Endodermal cell (in vitro differentiated cells): Measurements from ENCODE around the gene TNIK. TPM values are rescaled to one million over a fixed set of nuclear protein-coding genes. Genes with fewer than 3 reads are reported as not detected.

ENCODE experiments used
- DNase-seq: peaks from one replicate; pipeline ENCODE4 v3.0.0-alpha.2; 2017
- H3K27ac ChIP-seq: 2 replicates; pipeline ENCODE4 v1.5.1; 2013; ENCODE audit warnings: mild to moderate bottlenecking, low read depth, low read length, moderate library complexity
- H3K27me3 ChIP-seq: 2 replicates; pipeline ENCODE4 v1.6.1; 2013; ENCODE audit warnings: mild to moderate bottlenecking, low read length, moderate library complexity; ENCODE audit not compliant: insufficient read depth, control insufficient read depth, poor library complexity, severe bottlenecking
- H3K36me3 ChIP-seq: 2 replicates; pipeline ENCODE4 v1.7.0; 2013; ENCODE audit warnings: mild to moderate bottlenecking, low read length, moderate library complexity; ENCODE audit not compliant: control insufficient read depth, insufficient read depth
- H3K4me1 ChIP-seq: one replicate; pipeline ENCODE4 v1.7.0; 2013; ENCODE audit warnings: low read length; ENCODE audit not compliant: control insufficient read depth, insufficient read depth
- H3K4me3 ChIP-seq: 2 replicates; pipeline ENCODE4 v1.5.1; 2013; ENCODE audit warnings: mild to moderate bottlenecking, low read length, moderate library complexity
- H3K9ac ChIP-seq: 2 replicates; pipeline ENCODE4 v1.6.1; 2013; ENCODE audit warnings: mild to moderate bottlenecking, low read length, moderate library complexity; ENCODE audit not compliant: poor library complexity, severe bottlenecking; ENCODE audit errors: extremely low read depth
- H3K9me3 ChIP-seq: 2 replicates; pipeline ENCODE4 v1.6.1; 2013; ENCODE audit warnings: mild to moderate bottlenecking, low read length, moderate library complexity; ENCODE audit not compliant: control insufficient read depth
- H3K27ac Mint-ChIP-seq: 2 replicates; pipeline ENCODE4 v1.8.0; 2020; ENCODE audit warnings: mixed read lengths
- H3K27me3 Mint-ChIP-seq: 2 replicates; pipeline ENCODE4 v1.8.0; 2021; ENCODE audit warnings: mild to moderate bottlenecking, mixed read lengths; ENCODE audit not compliant: insufficient read depth
- H3K36me3 Mint-ChIP-seq: 2 replicates; pipeline ENCODE4 v1.8.0; 2020; ENCODE audit warnings: low read depth, mixed read lengths
- H3K4me1 Mint-ChIP-seq: 2 replicates; pipeline ENCODE4 v1.8.0; 2020; ENCODE audit warnings: mixed read lengths
- H3K4me3 Mint-ChIP-seq: 2 replicates; pipeline ENCODE4 v1.8.0; 2020; ENCODE audit warnings: mild to moderate bottlenecking, moderate library complexity, mixed read lengths
- H3K9me3 Mint-ChIP-seq: 2 replicates; pipeline ENCODE4 v1.8.0; 2020; ENCODE audit warnings: mild to moderate bottlenecking, mixed read lengths
- CTCF ChIP-seq: fragments of 200-600 bp; sonication (generic); conservative IDR thresholded peaks from 2 replicates; pipeline ENCODE4 v1.5.0; 2021; ENCODE audit warnings: antibody characterized with exemption, mild to moderate bottlenecking
- WGBS, 2 experiments: methylation state at CpG; one replicate each; pipeline versions ENCODE4 v1.1.5 to v1.1.7; 2013; ENCODE audit warnings: missing lambda C conversion rate in 2 of 2, mixed read lengths in 1 of 2; ENCODE audit not compliant: insufficient coverage in 1 of 2, insufficient read length in 1 of 2; 5-methylcytosine and 5-hydroxymethylcytosine counted together
- total RNA-seq, 2 donors: library from RNA; stranded (reverse); fragmentation: NEBNext Ultra II Directional in 1 of 2; extraction: Animal tissue kit (Norgen Biotek cat#: 25700) in 1 of 2; gene quantifications; 2 replicates in 1 of 2; 3 replicates in 1 of 2; pipeline ENCODE4 v1.2.1, GENCODE V29; 2021

The TNIK gene
- total RNA-seq, 2 donors from 2014 or later, result 12.2 to 14.9 TPM

DNA sequence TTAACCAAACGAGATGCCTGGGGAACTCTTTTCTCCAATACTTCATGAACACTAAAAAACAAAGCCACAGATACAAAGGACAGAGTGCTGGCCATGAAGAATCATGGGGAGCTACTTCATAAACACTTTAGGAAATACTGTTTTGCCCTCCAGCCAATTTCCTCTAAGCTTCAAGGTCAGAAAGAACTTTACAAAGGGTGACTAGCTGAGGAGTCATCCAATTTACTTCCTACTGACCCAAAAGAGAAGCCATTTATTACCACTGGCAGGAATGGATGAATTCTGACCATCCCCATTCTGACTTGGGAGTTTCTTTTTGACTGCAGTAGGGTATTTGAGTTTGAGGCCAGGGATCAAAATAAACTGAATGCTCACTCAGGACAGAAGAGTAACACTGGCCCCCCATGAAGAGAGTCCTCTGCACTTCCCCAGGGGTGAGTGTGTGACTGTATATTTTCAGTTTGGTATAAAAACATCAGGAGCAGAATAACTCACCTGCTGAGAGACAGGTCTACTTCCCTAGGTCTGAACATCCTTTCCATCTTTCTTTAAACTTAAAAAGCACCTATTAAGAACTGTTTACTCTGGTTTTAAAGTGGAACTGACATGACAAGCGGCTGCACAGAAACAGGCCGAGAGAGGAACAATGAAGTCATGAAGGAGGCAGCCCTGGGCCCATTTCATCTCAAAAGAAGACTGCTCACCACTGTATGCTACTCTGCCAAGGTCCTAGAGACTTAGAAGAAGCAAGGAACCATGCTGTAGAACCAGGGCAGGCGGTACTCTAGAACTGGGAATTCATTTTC is 203.6 kb downstream of the TNIK start:
- DNase-seq, result no peak
- Histone ChIP-seq H3K4me1 (peaks cover 5% of the 10 kb centered on the region), H3K27me3 (no peaks in the 10 kb centered on the region), H3K4me3 (no peak overlapping the region), H3K36me3 (no peaks in the 10 kb centered on the region), H3K27ac (no peak overlapping the region), H3K9ac (no peak overlapping the region), H3K9me3 (no peaks in the 10 kb centered on the region)
- 96 to 100% methylated on average over 1 to 4 of the region's 4 CpGs for WGBS, 2 experiments
- TF ChIP-seq CTCF, result no peak
- no peaks in the 10 kb centered on the region for H3K36me3 Mint-ChIP-seq
- H3K27me3 Mint-ChIP-seq, result no peaks in the 10 kb centered on the region
- H3K4me1 Mint-ChIP-seq, result peaks cover 23% of the 10 kb centered on the region
- H3K9me3 Mint-ChIP-seq, result no peaks in the 10 kb centered on the region
- H3K27ac Mint-ChIP-seq, result no peak overlapping the region
- no peak overlapping the region for H3K4me3 Mint-ChIP-seq

DNA sequence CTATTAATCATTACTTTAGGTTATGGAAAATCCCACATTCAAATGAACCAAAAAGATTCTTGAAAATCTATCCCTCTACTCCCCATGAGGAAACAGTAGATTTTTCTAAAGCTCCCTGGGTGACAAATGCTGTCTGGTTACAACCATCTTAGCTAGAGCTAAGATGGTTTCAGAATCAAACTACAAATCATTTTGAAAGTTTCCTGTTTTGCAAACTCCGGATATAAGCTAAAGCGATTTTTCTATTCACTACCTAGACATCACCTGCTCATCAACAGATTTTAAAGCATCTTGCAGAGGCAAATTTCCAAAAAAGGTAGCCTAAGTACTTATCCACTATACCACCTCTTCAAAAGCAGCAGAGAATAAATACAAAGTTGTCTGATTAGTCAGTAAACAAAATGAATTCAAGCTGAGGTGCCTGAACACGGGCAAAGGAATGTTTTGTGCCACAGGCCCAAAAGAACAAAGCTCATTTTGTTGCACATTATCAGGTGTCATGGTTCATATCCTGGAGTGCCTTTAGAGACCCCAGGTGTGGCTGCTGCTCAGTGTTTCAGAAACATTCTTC is 204.9 kb downstream of the TNIK start:
- DNase-seq, result no peak
- TF ChIP-seq CTCF, result no peak
- Histone ChIP-seq H3K36me3 (no peaks in the 10 kb centered on the region), H3K9me3 (no peaks in the 10 kb centered on the region), H3K4me1 (peaks cover 5% of the 10 kb centered on the region), H3K27ac (no peak overlapping the region), H3K4me3 (peak overlapping the region; percentile 36), H3K9ac (no peak overlapping the region), H3K27me3 (no peaks in the 10 kb centered on the region)
- peaks cover 23% of the 10 kb centered on the region for H3K4me1 Mint-ChIP-seq
- no peaks in the 10 kb centered on the region for H3K36me3 Mint-ChIP-seq
- H3K27ac Mint-ChIP-seq, result peak overlapping the region; percentile 13
- WGBS, 2 experiments, result 79 to 100% methylated on average over 2 to 3 of the region's 3 CpGs
- no peaks in the 10 kb centered on the region for H3K9me3 Mint-ChIP-seq
- no peak overlapping the region for H3K4me3 Mint-ChIP-seq
- H3K27me3 Mint-ChIP-seq, result no peaks in the 10 kb centered on the region

DNA sequence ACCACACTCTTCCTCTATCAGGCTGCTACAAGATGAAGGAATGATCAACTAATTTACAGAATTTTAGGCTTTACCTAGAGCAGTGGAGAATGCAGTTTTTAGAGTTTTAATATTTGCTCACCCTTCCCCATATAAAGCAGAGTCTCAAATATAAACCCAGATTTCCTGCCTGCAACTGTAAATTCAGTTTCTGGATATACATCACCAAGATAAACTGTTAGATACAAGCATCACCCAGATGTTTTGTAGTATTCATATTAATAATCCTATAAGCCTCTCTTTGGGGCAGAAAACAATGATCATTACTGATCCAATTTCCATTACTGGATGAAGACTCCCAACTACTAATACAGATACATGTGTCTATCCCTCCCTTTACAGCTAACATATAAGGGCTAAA is 205.9 kb downstream of the TNIK start:
- H3K27ac Mint-ChIP-seq, result no peak overlapping the region
- Histone ChIP-seq H3K9ac (no peak overlapping the region), H3K27me3 (no peaks in the 10 kb centered on the region), H3K4me3 (no peak overlapping the region), H3K4me1 (peaks cover 5% of the 10 kb centered on the region), H3K27ac (no peak overlapping the region), H3K36me3 (no peaks in the 10 kb centered on the region), H3K9me3 (no peaks in the 10 kb centered on the region)
- no peak for DNase-seq
- H3K4me1 Mint-ChIP-seq, result peaks cover 16% of the 10 kb centered on the region
- H3K4me3 Mint-ChIP-seq, result no peak overlapping the region
- no peak for TF ChIP-seq CTCF
- H3K9me3 Mint-ChIP-seq, result no peaks in the 10 kb centered on the region
- H3K36me3 Mint-ChIP-seq, result no peaks in the 10 kb centered on the region
- H3K27me3 Mint-ChIP-seq, result no peaks in the 10 kb centered on the region
